DMS 273 (cell line): Measurements from ENCODE around the gene AKNAD1.
"Not testable (repeated sequence)": the region's sequence is repeated elsewhere in the genome, so short reads cannot be mapped to it uniquely, and the experiment has no call there.

Source experiments
- DNase-seq: peaks from one replicate; lab custom pipeline; 2025; ENCODE audit not compliant: unreplicated experiment; lab: John Stamatoyannopoulos, UW

Gene AKNAD1

DNA sequence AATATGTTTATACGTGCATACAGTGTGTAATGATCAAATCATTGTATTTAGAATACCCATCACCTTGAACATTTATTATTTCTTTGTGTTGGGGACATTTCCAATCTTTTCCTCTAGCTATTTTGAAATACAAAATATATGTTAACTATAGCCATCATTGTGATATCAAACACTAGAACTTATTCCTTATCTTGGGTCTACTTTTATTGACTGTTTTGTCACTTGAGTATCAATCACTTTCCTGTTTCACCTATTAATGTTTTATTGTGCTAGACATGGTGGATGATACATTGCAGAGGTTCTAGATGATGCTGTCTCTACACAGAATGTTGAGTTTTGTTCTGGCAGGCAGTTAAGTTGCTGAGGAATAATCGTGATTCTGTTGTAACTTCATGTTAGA is 64.5 kb downstream of the AKNAD1 start:
- no peak for DNase-seq

- no peak for DNase-seq
Observed at GRCh38 chr1:108791790-108792189, 65.1 kb downstream of the AKNAD1 start.

GRCh38 chr1:108785880-108786279 is 71.0 kb downstream of the AKNAD1 start:
- no peak for DNase-seq

DNA sequence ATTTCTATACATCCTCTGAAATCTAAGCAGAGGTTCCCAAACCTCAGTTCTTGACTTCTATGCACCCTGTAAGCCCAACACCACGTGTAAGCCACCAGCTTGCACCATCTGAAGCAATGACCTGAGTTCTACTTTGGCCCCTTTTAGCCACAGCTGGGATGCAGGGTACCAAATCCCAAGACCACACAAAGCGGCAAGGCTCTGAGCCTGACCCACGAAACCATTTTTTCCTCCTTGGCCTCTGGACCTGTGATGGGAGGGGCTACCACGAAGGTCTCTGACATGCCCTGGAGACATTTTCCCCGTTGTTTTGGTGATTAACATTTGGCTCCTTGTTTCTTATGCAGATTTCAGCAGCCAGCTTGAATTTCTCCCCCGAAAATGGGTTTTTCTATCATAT is 71.6 kb downstream of the AKNAD1 start:
- DNase-seq = no peak

DNA sequence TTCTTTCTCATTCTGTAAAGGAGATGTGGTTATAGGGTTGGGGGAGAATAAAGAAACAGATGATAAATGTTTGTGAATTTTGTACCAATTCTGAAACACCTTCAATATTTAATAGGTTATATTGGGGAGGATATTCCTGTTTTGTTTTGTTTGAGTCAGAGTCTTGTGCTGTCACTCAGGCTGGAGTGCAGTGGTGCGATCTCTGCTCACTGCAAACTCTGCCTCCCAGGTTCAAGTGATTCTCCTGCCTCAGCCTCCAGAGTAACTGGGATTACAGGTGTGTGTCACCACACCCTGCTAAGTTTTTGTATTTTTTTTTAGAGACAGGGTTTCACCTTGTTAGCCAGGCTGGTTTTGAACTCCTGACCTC is 75.3 kb downstream of the AKNAD1 start:
- DNase-seq = not testable (repeated sequence)

DNA sequence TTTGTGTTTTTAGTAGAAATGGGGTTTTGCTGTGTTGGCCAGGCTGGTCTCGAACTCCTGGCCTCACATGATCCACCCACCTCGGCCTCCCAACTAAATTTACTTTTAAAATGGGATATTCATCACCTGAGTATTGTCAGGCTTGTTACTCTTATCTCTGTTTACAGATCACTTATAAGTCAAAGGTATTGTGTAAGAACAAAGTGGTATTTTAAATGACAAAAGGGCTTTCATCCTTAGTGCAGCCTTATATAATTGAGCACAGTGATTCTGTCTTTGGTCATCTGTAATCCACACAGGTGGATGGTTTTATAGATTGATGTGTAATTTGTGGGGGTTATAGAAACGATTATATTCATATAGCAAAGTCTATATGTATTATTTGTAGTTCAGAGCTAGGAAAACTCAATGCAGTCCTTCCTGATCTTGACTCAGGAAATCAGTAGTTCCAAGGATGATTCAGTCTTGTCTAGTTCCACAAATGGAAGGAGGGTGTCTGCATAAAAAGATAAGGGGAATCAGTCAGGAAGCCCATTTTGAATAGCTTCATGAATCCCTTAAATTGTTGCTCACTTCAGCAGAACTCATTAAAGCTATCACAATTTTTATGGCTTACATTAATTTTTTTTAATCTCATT is 75.8 kb downstream of the AKNAD1 start:
- DNase-seq = no peak

GRCh38 chr1:108779455-108779854 is 77.4 kb downstream of the AKNAD1 start:
- DNase-seq = no peak

- no peak for DNase-seq
Observed at GRCh38 chr1:108777839-108778238, 79.1 kb downstream of the AKNAD1 start.

DNA sequence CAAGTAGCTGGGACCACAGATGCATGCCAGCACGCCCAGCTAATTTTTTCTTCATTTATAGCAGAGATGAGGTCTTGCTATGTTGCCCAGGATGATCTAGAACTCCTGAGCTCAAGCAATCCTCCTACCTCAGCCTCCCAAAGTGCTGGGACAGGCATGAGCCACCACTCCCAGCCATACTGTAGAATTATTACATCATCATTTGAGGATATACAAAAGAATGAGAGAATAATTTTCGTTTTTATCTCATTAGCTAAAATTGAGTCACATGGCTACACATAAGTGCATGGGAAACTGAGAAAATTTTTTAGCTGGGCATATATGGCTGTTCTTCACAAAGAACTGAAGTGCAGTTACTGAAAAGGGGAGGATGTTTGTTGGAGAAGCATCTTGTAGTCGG is 89.2 kb downstream of the AKNAD1 start:
- DNase-seq = no peak

GRCh38 chr1:108767115-108767514 is 89.8 kb downstream of the AKNAD1 start:
- DNase-seq = no peak
